ENCODE measurements around the gene SCGB1C2. TPM values are rescaled to one million over a fixed set of nuclear protein-coding genes. Genes with fewer than 3 reads are reported as not detected.

The SCGB1C2 gene
- total RNA-seq, 1 donor from 2014 or later: not detected

Other genes with a start within 250 kb of the SCGB1C2 start
- 41.5 TPM for gene DOC2B, start 44.1 kb downstream of the SCGB1C2 start, total RNA-seq
- gene RPH3AL, start 215.2 kb downstream of the SCGB1C2 start, total RNA-seq: 31.5 TPM

Measured in mesenteric fat pad (tissue), 1 donor.